Measurements from ENCODE around the gene MAP2K5.

MAP2K5 gene

DNA sequence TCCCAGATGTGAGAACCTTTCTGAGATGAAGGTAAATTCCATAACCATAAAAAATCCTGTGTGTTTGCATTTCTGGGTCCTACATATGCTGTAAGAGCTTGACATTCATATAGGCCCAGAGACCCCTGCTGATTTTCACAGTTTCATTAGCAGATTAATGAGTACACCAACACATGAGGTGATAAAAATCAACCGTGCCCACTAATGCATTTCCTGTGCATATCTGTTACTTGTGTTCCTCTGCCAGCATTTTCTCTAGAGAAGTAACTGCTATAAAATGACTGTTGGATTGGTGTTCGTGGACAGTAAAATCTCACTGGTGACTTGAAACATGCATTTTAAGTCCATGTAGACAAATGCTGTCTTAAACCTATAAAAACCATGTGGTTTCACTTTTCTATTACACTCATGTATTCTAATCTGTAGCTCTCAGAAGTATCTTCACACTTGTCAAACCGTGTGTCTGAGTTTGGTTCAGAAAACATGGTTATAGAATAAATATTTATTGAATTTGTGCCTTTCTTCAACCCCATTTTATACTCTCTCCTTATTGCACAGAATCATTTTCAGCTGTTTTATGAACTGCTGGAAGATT lies 14.6 kb downstream of the MAP2K5 start:
- in situ Hi-C loops (cut with MboI; ENCODE audit: low sequenced_read_pairs), result no loop called here

DNA sequence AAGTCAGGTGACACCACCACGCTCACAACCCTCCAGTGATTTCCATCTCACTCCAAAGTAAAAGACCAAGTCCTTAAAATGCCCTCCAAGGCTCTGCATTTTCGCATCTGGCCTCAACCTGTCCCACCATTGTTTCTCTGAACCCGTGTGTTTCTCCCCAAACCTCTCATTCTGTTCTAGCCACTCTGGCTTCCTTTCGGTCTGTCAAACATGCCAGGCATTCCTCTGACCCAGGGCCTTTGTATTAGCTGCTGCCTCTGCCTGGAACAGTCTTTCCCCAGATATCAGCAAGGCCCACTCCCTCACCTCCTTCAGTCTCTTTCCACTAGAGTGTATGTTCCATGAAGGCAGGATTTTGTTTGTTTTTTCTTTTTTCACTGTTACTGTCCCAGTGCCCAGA lies 16.0 kb downstream of the MAP2K5 start:
- in situ Hi-C loops (cut with MboI; ENCODE audit: low sequenced_read_pairs), result no loop called here

DNA sequence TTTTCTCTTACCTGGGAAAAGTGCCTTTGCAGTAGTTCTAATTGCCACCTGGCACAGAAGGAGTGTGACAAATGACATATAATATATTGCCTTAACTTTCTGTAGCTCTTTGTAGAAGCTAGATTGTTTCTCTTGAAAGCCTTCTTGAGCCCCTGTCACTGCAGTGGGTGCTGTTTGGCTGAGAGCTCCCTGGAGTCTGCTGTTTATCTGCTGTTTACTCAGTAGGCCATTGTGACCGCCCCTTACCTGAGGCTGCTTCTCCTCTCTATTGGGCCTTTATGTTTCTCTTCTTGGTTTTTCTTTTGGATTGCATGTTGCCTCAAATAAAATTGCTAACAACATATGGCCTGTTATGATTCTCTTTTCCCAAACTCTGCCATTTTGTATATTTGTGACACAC lies 16.7 kb downstream of the MAP2K5 start:
- in situ Hi-C loops (cut with MboI; ENCODE audit: low sequenced_read_pairs), result no loop called here

DNA sequence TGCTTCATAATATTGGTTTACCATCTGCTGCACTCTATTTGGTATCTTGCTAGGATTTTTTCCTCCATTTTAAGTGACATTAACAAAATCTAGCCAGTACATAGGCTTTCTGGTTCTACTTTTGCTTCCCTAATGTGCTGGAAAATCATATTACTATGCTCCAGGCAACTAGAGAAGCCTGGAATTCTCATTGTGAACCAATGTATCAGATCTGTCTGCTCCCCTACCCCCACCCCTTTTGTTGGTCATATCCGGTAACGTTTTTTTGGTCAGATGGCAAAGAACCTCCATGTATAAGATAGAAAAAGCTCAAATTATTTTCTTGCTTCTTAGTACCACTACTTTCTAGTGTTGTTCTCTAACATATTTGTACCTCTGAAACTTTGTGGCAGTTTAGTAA lies 17.1 kb downstream of the MAP2K5 start:
- in situ Hi-C loops (cut with MboI; ENCODE audit: low sequenced_read_pairs), result no loop called here

DNA sequence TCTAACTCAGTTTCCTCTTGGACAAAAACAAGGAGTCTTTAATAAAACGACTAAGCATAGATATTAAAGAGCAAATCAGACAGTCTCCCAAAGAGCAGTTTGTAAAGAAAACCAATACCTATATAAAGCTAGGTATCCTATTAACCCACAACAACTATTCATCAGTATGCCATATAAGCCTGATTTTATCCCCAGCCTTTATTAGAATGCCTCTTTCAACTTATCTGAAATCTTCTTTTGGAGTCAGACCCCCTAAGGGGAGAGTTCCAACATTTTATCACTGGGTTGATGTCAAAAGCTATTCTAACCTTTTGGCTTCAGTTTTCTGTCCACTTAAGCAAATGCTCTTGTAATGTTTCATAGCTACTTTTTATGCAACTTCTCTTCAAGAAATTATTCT lies 17.8 kb downstream of the MAP2K5 start:
- in situ Hi-C loops (cut with MboI; ENCODE audit: low sequenced_read_pairs), result no loop called here

DNA sequence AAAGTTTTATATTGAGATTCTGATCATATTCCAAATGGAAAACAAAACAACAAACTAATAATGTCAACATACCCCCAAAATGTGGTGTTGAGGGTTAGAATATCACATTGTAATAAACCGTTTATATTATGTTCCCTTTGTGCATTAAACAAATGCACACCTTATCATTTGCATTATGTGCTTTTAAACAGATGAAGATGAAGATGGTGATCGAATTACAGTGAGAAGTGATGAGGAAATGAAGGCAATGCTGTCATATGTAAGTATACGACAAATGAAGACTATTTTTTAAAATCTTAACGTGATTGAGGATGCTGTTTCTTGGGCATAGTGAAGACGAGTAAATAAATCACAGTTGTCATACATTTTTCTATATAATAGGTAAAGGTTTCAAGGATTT lies 20.6 kb downstream of the MAP2K5 start:
- in situ Hi-C loops (cut with MboI; ENCODE audit: low sequenced_read_pairs), result no loop called here

DNA sequence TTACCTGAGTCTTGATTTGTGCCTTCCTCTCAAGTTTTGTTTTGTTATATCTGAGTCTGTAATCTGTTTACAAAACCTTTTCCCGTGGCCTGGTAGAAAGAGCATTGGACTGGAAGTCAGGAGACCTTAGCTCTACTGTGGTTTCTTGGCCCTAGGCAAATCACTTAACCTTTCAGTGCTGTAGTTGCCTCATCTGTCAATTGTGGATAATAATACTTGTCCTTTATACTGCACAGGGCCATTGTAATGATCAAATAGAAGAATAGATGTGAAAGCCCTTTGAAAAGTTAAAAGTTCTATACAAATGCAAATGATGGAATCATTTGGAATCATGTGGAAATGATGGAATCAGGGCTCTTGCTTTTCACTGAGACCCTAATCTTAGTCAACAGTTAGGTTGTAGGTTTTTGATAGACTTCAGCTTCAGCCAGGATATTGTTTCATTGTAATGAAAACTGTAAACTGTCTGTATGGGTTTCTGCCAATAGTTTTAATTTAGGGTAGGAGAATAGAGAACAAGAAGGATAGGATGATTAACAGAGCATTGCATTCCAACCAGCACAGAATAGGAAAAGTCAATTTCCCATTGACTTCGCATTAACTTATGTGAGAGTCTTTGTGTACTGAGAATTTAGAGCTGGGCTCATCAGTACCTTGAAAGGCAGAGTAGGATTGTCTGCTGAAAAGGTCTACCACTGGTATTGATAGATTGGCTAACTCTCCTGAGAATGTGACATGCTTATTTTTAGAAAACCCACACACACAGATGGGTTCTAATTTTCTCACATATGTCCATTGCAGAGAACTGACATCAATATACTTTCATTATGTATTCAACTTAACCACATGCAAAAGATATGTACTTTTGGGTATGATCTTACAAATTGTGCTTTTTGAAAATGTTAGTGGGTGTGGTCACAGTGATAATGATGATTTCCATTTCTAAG lies 21.8 kb downstream of the MAP2K5 start:
- in situ Hi-C loops (cut with MboI; ENCODE audit: low sequenced_read_pairs), result no loop called here

DNA sequence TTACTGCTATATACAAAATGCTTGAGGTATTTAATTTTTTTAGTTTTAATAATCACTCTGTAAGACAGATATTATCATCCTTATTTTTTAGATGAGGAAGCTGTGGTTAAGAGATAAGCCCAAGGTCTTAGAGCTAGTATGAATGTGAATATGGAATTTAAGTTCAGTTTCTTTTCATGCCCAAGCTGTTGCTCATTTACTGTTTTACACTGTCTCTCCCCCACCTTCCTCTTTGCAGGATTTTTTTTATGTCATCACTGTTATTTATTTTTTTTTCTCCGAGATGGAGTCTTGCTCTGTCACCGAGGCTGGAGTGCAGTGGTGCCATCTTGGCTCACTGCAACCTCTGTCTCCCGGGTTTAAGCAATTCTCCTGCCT lies 22.5 kb downstream of the MAP2K5 start:
- in situ Hi-C loops (cut with MboI; ENCODE audit: low sequenced_read_pairs), result no loop called here

DNA sequence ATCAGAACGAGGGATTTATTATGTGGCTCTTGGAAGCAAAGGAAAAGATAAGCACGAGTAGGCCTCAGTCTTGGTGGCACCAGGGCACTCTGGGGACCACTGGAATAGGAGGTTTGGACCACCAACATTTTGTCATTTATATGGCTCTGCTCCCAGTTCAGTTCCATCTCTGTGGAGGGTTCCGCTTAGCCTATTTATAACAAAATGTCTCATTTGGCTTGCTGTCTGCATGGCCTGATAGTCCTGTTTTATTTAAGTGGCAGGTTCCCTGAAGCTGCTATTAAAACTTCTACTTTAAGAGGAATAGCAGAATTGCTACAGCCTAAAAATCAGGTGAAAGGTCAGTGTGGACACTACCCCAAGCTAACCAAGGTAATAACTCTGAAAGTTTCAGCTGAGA lies 27.2 kb downstream of the MAP2K5 start:
- in situ Hi-C loops (cut with MboI; ENCODE audit: low sequenced_read_pairs), result no loop called here

DNA sequence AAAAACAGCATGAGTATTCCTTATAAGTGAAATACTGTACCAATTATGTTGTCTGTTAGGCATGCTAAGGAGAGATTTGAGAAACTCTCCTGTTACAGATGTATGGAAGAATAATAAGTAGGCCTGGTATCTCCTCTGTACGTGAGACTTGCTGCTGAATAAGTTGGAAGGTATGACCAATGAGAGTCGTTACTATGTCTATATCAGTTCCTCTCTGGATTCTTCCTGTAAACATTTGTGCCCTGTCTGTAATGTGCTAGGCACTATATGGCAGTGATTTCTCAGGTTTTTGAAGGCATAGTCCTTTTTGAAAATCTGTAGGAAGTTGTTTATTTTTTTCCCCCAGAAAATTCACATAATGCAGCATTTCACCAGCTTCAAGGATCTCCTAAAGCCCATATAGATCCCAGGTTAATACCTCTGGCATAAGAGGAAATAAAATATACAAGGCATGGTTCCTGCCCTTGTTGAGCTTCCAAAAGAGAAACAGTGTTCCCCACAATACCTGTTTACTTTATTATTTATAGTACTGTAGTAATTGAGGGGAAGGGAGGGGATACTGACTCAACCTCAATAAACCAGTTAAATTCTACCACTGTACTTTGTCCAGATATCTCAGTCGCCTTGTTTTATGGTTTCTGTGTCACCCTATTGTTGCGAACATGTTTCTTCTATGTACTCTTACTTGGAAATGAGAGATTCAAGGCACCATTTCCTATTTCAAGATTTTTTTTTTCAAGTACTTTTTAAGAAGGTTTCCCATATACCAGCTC lies 28.6 kb downstream of the MAP2K5 start:
- in situ Hi-C loops (cut with MboI; ENCODE audit: low sequenced_read_pairs), result no loop called here

DNA sequence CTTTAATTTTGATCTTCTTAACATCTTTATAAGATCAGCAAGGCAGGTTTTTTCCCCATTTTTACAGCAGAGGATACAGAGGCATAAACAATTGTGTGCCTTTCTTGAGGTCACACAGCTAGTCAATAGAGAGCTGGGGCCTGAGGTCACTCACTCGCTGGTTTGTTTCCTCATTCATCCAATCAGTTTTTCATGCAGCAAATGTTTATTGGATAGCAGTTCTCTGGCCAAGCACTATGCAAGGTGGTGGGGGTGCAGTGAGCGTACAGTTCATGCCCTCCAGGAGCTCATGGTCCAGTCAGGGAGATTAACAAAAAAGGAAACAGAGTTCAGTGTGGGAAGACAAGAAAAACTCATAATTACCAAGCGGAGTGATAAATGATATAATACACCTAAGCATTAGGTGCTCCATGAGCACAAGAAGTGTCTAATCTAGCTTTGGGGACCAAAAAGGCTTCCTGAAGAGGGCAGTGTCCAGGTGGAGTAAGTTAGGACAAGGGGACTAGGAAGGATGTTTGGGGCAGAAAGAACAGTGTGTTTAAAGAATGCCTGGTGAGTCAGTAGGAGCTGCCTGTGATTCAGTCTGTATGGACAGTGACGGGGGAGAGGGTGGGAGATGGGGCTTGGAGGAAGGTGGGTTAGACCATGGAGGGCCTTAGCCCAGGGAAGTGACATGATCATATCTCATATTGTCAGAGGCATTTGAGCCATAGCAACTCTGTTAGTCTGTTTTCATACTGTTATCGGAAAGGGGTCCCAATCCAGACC lies 29.3 kb downstream of the MAP2K5 start:
- in situ Hi-C loops (cut with MboI; ENCODE audit: low sequenced_read_pairs), result no loop called here

DNA sequence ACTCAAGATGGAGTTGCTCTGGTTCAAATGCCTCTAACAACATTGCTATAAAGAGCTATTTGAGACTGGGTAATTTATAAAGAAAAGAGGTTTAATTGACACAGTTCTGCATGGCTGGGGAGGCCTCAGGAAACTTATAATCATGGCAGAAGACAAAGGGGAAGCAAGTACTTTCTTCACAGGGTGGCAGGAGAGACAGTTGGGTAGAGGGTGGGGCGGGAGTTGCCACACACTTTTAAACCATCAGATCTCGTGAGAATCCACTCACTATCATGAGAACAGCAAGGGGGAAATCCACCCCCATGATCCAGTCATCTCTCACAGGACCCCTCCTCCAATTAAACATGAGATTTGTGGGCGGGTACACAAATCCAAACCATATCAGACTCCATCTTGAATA lies 30.7 kb downstream of the MAP2K5 start:
- in situ Hi-C loops (cut with MboI; ENCODE audit: low sequenced_read_pairs), result no loop called here

DNA sequence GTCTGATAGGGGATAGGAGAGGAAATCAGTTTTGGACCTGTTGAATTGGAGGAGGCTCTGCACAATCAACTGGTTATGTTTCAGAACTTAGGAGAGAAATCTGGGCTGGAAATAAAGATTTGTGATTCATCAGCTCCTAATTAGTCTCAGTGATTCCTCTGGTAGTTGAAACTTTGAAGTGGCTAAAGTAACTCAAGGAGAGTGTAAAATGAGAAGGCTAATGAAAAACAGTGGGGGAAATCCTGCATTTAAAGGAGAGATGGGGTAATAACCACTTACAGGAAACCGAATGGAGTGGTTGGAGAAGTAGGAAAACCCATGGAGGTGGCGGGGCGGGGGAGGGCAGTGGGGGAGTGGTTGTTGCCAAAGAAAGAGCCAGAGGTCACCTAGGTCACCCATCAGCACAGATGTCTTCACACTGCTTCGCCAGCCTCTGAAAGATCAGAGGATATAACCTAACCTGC lies 32.6 kb downstream of the MAP2K5 start:
- in situ Hi-C loops (cut with MboI; ENCODE audit: low sequenced_read_pairs), result no loop called here

DNA sequence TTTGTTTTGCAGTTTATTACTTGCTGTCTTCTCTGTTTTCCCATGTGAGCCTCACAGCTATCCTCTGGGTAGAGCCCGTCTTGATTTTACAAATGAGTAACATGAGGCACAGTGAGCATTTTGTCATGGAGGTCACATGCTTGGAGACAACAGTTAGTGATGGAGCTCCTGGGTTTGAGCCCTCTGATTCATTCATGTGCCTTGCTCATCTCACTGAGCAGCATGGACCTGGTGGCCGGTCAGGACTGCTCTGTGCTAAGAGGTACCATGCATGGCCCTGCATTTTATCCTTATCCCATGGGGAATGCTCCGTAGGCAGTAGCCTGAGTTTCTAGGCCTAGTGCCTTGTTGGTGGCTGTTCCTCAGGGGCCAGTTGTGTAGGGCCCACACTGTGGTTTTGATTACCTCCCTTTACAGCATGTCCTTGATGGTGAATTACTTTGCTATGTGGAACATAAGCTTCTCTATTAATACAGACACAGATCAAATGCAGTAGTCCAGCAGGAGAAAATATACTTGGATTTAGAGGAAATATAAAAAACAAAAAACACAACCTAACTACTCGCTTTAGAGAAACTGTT lies 35.6 kb downstream of the MAP2K5 start:
- in situ Hi-C loops (cut with MboI; ENCODE audit: low sequenced_read_pairs), result no loop called here

DNA sequence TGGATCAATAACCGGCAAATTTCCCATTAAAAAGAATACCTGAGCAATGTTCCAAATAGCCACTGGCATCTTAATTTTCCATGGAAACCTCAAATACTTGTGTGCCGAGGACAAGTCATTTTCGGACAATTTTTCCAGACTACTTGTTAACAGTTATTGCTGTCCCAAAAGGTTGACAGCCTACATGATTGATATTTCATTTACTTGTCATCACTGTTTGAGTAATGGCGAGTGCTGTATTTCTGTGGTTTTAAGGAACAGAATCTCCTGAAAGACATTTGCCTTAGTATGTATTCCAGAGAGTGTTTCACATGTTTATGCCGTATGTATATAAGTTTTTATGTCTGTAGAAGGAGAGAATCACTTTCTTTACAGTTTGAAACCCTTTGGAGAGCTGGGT lies 36.7 kb downstream of the MAP2K5 start:
- in situ Hi-C loops (cut with MboI; ENCODE audit: low sequenced_read_pairs), result no loop called here

DNA sequence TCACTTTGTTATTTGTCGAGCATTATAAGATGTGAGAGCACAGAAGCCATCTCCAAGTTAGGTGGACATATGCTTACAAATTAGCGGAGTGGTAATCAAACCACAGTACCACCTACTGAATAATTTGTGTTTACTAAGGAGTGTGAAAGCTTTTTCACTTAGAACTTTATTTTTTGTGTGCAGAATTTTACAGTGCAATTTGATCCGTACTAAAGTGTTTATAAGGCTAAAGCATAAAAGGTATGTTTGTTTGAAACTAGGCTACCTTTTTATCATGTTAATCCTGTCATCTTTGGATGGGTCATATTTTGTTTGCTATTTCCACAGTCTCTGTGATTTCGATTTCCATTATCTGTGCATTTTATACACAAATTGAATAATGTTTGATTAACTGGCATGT lies 37.5 kb downstream of the MAP2K5 start:
- in situ Hi-C loops (cut with MboI; ENCODE audit: low sequenced_read_pairs), result no loop called here

DNA sequence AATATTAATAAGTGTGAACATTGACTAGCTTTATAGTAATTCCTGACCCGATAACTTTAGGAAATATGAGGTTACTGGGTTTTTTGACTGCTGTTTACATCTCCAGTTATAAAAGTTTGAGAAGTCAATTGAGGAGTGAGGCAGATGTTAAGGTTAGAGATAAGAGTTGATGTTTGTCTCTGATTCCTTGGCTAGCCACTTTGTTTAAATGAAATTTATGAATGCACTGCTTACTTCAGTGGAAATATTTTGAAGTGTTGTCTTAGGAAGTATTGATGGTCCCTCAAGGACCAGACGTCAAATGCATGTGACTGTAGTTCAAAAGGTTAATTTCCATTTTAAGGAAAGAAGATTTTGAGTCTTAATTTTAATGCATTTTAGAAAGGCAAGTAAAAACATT lies 41.7 kb downstream of the MAP2K5 start:
- in situ Hi-C loops (cut with MboI; ENCODE audit: low sequenced_read_pairs), result no loop called here

DNA sequence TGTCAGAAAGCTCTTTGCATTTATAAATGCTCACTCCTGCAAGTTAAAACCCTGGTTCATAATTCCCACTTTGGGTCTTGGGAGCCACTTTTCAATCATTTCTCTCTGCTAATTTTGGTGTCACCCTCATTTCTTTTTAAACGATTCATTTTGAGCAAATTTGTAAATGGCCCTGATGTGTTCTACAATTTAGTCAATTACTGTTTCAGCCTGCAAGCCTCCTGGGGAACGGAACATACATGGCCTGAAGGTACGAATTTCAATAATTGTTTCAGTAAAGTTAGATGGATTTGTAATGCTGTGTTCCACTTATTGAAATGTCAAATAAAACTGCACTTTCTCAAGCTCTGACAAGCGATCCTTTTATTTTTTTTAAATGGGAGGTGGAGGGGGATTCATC lies 43.2 kb downstream of the MAP2K5 start:
- in situ Hi-C loops (cut with MboI; ENCODE audit: low sequenced_read_pairs), result no loop called here

DNA sequence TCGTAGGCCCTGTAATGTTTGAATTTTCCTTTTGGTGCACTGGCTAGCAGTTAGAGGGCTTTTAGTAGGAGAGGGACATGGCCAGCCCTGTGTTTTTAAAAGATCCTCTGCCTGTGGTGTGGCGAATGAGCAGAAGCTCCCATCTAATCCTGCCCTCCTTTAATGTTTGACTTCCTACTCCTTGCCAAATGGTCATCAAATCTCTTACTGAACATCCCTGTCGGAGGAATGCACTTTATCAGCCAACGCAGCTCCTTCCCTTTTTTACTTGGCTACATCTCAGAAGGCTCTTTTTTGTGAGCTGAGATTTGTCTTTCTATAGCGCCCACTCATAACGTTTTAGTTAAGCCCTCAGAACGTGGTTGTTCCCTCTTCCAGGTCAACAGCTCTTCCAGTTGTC lies 44.8 kb downstream of the MAP2K5 start:
- in situ Hi-C loops (cut with MboI; ENCODE audit: low sequenced_read_pairs), result no loop called here

DNA sequence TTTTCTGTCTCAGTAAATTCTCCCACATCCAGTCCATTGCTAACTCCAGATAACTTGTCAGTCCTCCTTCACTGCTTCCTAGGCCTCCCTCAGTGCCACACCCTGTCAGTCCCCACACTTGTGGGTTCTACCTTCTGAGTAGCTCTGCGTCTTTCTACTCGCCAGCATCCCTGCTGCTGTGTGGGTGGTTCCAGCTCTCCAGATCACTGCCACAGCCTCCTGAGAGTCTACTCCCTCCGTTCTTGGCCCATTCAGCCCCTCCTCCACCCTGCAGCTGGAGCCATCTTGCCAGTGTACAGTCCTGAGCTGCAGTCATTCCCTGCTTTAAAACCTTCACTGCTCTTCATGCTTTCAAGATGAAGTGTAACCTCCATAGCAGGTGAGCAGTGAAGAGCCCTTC lies 45.3 kb downstream of the MAP2K5 start:
- in situ Hi-C loops (cut with MboI; ENCODE audit: low sequenced_read_pairs), result no loop called here

DNA sequence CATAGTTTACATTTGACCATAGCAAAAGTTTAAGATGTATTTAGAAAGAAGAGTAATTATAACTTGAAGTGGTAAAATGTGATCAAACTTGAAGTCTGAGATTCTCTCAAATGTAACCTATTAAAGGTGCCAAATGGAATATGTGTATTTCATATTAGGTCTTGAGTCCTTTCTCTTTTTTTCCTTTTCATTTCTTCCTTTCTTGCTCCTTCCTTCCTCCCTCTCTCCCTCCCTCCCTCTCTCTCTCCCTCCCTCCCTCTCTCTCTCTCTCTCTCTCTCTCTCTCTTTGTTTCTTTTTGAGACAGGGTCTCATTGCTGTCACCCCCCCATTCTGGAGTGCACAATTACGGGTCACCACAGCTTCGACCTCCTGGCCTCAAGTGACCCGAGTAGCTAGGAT lies 47.7 kb downstream of the MAP2K5 start:
- in situ Hi-C loops (cut with MboI; ENCODE audit: low sequenced_read_pairs), result no loop called here

Data from HL-60/S4 treated with phorbol 12-myristate 13-acetate at 8.2 ng/mL for 4 days and 3 days (cell line).